NCI-H2081 (cell line): ENCODE results near the gene LARP4B.

Experiments used
- DNase-seq, 2 experiments: peaks; one replicate each; lab custom pipeline; 2025; lab: John Stamatoyannopoulos, UW

The LARP4B gene

DNA sequence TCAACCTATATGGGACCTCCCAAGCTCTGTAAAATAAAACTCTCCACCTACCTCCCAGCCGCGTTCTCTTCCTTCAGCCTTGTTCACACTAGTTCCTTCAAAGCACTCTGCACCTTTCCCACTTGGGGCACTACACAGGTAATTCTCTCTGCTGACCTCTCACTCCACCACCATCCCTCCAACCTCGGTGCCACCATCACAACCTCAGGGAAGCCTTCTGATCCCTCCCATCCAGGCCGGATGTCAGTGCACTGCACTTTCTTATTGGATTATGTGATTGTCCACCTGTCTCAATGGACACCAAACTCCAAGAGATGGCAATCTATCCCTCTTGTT is 7.0 kb downstream of the LARP4B start:
- DNase-seq, result no peak

- DNase-seq, result no peak
These were observed 7.5 kb downstream of the LARP4B start for GRCh38 chr10:923844-924523.

- no peak for DNase-seq
These were observed 9.8 kb downstream of the LARP4B start for GRCh38 chr10:921471-922414.

GRCh38 chr10:920450-920849 is 11.1 kb downstream of the LARP4B start:
- no peak for DNase-seq

DNA sequence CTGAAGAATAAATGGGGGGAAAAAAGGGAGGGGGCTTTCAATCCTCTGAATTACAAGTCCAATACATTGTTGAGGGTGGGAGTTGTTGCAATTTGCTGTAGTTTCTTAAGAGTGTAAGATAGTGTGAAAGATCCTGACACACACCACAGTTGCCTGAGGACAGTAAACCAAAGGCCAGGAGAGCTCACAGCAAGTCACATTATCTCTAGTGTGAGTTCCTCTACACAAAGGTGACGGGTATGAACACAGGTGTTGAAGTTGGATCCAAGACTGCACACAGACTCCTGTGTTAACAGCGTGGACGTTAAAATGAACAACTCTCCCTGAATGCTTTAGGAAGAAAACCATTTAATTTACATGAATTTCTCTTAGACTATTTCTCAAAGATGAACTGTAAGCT is 12.0 kb downstream of the LARP4B start:
- DNase-seq, result no peak

GRCh38 chr10:917999-918398 is 13.5 kb downstream of the LARP4B start:
- no peak for DNase-seq

DNA sequence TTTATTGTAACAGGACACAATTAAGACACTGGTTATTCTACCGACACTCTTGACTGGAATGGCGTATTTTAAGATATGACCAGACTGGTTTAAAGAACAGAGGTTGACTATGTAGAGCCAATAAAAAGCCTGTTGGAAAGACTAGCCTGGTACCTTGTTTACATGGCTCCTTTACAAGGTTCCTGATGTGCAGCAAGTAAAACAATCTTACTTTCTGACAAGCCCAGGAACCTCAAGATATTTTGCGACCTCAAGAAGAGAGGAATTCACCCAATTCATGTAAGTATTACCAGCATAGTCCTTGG is 14.1 kb downstream of the LARP4B start:
- DNase-seq, result no peak

DNA sequence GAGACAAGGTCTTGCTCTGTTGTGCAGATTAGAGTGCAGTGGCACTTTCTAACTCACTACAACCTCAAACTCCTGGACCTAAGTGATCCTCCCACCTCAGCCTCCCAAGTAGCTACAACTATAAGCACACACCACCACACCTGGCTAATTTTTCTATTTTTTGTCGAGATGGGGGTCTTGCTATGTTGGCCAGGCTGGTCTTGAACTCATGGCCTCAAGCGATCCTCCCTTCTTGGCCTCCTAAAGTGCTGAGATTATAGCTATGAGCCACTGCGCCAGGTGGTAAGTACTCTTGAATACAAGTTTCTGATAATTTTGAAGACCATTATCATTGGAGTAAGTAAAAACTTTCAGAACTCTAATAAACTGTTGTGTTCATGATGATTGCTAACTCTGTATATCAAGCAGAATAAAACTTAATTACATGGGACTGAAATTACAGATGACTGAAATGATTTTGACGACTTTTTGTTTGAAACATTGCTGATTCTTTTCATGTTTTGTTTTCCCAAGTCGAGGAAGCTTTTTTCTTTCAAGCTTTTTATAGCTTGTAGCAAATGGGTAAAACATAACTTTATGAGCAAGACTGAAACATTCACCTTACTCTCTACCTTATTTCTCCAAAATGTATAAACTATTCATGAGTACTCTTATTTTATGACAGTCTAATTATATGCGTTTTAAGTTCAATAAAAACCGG is 14.6 kb downstream of the LARP4B start:
- no peak for DNase-seq

DNA sequence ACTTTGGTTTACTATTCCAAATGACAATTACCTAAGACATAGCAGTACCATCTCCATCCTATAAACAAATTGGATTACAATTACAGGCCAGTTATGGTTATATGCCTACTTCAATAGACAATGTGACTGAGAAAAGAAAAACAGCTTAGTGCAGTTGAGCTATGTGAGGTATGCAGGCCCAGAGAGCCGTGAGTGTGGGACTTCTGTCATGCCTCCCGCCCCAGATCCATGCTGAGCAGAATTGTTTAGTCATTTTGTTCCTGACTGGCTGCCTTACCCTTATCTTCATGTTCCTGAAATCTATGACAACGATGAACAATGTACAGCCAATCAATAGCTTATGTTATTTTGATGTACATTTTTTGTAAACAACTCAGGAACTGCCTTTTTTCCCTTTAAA is 21.7 kb downstream of the LARP4B start:
- DNase-seq, result no peak

GRCh38 chr10:905972-906371 is 25.5 kb downstream of the LARP4B start:
- no peak for DNase-seq

DNA sequence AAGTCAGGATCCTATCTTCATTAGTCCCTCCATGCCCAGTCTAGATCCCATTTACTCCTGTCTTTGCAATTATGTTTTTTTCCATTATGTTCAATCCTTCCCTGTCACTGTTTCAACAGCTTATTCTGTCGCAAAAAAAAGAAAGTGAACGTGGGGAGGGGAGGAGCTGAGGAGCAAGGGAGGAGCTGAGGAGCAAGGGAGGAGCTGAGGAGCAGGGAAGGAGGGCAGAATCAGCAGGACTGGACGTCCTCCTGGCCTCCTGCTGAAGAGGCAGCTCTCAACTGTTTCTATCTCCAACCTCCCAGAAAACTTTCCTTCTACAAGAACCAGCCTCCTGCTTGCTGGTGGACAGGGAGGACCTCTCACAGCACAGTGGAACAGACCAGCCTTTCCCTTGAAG is 26.0 kb downstream of the LARP4B start:
- no peak for DNase-seq

- DNase-seq, result no peak
These were observed 27.1 kb downstream of the LARP4B start for GRCh38 chr10:904403-904802.

- no peak for DNase-seq
These were observed 33.4 kb downstream of the LARP4B start for GRCh38 chr10:898141-898540.

- DNase-seq, result no peak
These were observed 34.5 kb downstream of the LARP4B start for GRCh38 chr10:896982-897381.

DNA sequence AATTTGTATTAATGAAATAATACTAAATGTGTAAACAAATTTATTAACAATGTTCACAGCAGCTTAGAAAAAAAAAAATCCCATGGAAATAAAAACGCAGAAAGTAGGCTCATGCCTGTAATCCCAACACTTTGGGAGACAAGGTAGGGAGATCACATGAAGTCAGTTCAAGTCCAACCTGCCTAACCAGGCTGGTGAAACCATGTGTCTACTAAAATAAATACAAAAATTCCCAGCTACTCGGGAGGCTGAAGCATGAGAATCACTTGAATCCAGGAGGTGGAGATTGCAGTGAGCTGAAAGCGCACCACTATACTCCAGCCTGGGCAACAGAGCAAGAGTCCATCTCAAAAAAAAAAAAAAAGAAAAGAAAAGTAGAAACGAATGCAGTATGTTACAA is 36.2 kb downstream of the LARP4B start:
- DNase-seq, result no peak

DNA sequence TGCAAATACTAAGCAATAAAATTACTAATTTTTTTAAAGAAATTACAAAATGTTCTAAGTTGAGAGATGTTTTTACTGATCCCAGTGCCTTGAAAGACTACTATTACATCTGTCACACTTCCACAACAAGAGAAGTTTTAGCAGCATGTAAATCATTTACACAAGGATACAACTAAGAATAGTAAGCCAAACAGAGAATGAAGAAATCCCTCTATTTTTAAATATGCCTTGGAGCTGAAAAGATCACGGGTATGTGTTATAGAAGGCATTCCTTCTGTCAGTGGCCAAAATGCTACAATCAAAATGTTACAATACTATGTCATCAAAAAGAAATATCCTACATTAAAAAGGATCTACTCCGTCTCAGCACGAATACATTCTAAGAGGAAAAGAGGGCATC is 52.6 kb downstream of the LARP4B start:
- DNase-seq, result no peak

GRCh38 chr10:878333-878759 is 53.2 kb downstream of the LARP4B start:
- DNase-seq, result no peak

DNA sequence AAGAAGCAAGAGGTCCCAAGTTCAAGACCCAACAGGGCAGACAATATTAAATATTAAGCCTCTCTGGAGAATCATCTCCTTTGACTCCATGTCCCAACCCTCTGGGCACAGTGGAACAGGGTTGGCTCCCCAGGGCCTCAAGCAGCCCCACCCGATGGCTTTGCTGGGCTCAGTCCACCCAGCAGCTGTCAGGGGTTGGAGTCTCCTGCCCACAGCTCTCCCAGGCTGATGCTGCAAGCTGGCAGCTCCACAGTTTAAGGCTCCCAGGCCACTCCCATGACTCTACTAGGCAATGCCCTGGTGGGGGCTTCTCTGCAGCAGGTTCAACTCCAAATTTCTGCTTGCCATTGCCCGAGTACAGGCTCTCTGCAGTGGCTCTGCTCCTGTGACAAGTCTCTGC is 55.1 kb downstream of the LARP4B start:
- DNase-seq, result no peak

- DNase-seq, result no peak
These were observed 58.5 kb downstream of the LARP4B start for GRCh38 chr10:873020-873419.

DNA sequence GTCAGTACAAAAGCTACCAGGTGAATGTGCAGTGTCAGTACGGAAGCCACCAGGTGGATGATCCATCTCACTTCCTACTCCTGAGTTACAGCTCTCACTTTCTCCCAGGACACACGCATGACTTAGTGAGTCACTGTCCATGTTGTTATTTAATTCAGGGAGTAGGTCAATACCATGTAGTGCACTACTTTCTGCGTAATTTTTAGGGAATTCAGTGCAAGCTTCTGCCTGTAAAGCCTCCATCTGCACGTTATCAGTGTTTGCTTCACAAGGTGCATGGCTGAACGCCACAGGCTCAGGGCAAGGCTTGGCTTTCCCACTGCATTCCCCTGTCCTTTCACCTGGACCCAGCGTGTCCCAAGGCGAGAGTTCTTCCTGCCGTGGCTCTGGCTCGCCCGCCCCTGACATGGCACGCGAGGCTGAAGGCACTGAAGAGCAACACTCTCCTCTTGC is 59.5 kb downstream of the LARP4B start:
- DNase-seq, result no peak

DNA sequence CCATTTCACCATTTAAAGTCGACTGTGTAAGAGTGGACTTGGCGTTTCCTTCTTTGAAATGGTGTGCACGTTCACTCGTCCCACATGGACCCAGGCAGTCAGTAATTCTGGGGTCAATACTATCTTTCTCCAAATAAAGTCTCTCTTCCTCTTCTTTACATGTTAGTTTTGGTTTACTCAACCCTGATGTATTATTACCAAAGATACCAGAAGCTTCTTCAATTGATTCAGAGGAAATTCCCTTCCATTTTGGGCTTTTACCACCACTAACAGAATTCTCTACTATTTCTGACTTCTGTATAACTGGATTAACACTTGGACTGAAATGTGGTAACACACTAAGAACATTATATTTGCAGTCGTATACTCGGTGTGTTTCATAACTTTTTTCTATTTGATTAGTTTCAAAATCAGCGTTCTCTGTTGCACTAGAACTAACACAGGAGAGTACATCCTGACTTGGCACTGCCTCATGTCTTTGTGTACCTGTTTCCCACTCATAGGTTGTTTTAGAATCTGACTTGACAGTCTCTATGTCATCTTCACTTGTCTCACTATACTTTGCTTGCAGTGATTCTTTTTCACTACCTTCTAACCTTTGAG is 60.8 kb downstream of the LARP4B start:
- no peak for DNase-seq

DNA sequence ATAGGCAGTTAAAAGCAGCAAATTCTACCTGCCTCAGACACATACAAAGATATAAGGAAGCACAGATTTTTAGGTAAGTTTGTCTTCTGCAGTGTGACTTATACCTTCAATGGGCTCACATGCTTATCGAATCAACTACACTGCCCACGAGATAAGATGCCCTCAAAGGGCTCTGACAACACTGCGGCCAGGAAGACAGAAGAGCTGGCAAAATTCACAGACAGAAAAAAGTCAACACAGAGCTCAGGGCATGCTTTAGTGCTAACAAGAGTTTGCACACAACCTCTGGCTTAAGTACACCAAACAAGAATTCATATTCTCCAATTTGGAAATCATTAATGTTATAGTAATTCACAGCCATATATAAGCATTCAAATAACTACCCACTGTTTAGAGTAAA is 62.3 kb downstream of the LARP4B start:
- DNase-seq, result no peak

- DNase-seq, result no peak
These were observed 63.7 kb downstream of the LARP4B start for GRCh38 chr10:867807-868206.
